Gastroesophageal sphincter (tissue), 4 donors: Measurements from ENCODE around the gene NPFFR1. TPM values are rescaled to one million over a fixed set of nuclear protein-coding genes. Genes with fewer than 3 reads are reported as not detected.
"Not testable (repeated sequence)": the region's sequence is repeated elsewhere in the genome, so short reads cannot be mapped to it uniquely, and the experiment has no call there.

Experiments used
- ATAC-seq: fragments of 150-250 bp; one replicate; pipeline ENCODE4 v1.9.1; 2016; ENCODE audit warnings: mild to moderate bottlenecking, moderate library complexity
- H3K27ac ChIP-seq, 4 donors: fragments of 200-600 bp; sonication (generic) in 3 of 4; 1 replicate in 3 of 4; 2 replicates in 1 of 4; pipeline ENCODE4 v1.5.1; 2016 to 2019
- H3K27me3 ChIP-seq: fragments of 200-600 bp; sonication (generic); one replicate; pipeline ENCODE4 v1.5.1; 2019
- H3K36me3 ChIP-seq, 2 donors: fragments of 200-600 bp; sonication (generic); one replicate each; pipeline ENCODE4 v1.5.1; 2019; ENCODE audit warnings: control low read depth in 1 of 2
- H3K4me1 ChIP-seq, 3 donors: fragments of 200-600 bp; sonication (generic); 1 replicate in 2 of 3; 2 replicates in 1 of 3; pipeline ENCODE4 v1.5.1; 2016 to 2019; ENCODE audit warnings: control low read depth in 2 of 3
- H3K4me3 ChIP-seq, 2 donors: fragments of 200-600 bp; sonication (generic); one replicate each; pipeline ENCODE4 v1.5.1; 2019; ENCODE audit warnings: mild to moderate bottlenecking in 1 of 2, moderate library complexity in 1 of 2
- H3K9me3 ChIP-seq, 3 donors: fragments of 200-600 bp; sonication (generic); one replicate each; pipeline ENCODE4 v1.5.1; 2017 to 2019; ENCODE audit warnings: control low read depth in 2 of 3
- EP300 ChIP-seq: sonication (generic); formaldehyde crosslinking; IDR thresholded peaks from one replicate; pipeline ENCODE4 v1.6.1; 2017; ENCODE audit warnings: antibody characterized with exemption, mild to moderate bottlenecking
- POLR2A ChIP-seq, 2 donors: fragments of 450-650 bp; IDR thresholded peaks; one replicate each; pipeline ENCODE4 v1.6.1; 2017; ENCODE audit warnings: antibody characterized with exemption in 2 of 2, mild to moderate bottlenecking in 2 of 2, moderate library complexity in 1 of 2
- POLR2AphosphoS5 ChIP-seq: sonication (generic); formaldehyde crosslinking; IDR thresholded peaks from one replicate; pipeline ENCODE4 v1.6.1; 2017; ENCODE audit warnings: antibody characterized with exemption
- WGBS, 2 donors: methylation state at CpG; one replicate each; pipeline ENCODE4 v1.1.5; 2018; ENCODE audit warnings: low coverage in 1 of 2; 5-methylcytosine and 5-hydroxymethylcytosine counted together
- total RNA-seq, 4 donors: library from RNA; depleted of rRNA; stranded (reverse); fragments of >200 nt; gene quantifications; one replicate each; pipeline ENCODE4 v1.1.0, GENCODE V29; 2016
- TF ChIP-seq, protein P1 (sequence below), 4 experiments: fragments of 200-600 bp in 2 of 4; fragments of 450-650 bp in 2 of 4; sonication (generic) in 1 of 4; IDR thresholded peaks; one replicate each; pipeline ENCODE4 v1.5.1; 2017 to 2019; ENCODE audit warnings: antibody characterized with exemption in 4 of 4, mild to moderate bottlenecking in 2 of 4, moderate library complexity in 2 of 4

The NPFFR1 gene
- total RNA-seq, 4 donors from 2014 or later: under 0.01 to 0.04 (median under 0.01) TPM; not detected in 1

- ATAC-seq: no peak
- H3K36me3 ChIP-seq: no peaks in the 10 kb centered on the region
- H3K4me1 ChIP-seq: peaks cover 0 to 9% (median 0%) of the 10 kb centered on the region in 3 donors
- WGBS, 2 donors: 89 to 93% methylated on average over 4 of the region's 11 CpGs
- H3K9me3 ChIP-seq: peaks cover 0 to 4% (median 0%) of the 10 kb centered on the region in 3 donors
- peaks cover 50% of the 10 kb centered on the region for H3K27me3 ChIP-seq
- H3K27ac ChIP-seq: no peak overlapping the region
- H3K4me3 ChIP-seq: no peak overlapping the region
- TF ChIP-seq POLR2A (IDR thresholded peaks at IDR 0.05) (no peak), EP300 (no peak), POLR2AphosphoS5 (no peak)
- TF ChIP-seq, protein P1, sequence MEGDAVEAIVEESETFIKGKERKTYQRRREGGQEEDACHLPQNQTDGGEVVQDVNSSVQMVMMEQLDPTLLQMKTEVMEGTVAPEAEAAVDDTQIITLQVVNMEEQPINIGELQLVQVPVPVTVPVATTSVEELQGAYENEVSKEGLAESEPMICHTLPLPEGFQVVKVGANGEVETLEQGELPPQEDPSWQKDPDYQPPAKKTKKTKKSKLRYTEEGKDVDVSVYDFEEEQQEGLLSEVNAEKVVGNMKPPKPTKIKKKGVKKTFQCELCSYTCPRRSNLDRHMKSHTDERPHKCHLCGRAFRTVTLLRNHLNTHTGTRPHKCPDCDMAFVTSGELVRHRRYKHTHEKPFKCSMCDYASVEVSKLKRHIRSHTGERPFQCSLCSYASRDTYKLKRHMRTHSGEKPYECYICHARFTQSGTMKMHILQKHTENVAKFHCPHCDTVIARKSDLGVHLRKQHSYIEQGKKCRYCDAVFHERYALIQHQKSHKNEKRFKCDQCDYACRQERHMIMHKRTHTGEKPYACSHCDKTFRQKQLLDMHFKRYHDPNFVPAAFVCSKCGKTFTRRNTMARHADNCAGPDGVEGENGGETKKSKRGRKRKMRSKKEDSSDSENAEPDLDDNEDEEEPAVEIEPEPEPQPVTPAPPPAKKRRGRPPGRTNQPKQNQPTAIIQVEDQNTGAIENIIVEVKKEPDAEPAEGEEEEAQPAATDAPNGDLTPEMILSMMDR (IDR thresholded peaks at IDR 0.05): no peak
Observed at GRCh38 chr10:70250961-70251680, 32.7 kb downstream of the NPFFR1 start.

GRCh38 chr10:70247360-70247759, 36.4 kb downstream of the NPFFR1 start:
- WGBS, 2 donors: 63 to 67% methylated on average over 5 to 6 of the region's 6 CpGs
- Histone ChIP-seq H3K4me3 (no peak overlapping the region), H3K36me3 (no peaks in the 10 kb centered on the region), H3K4me1 (no peaks in the 10 kb centered on the region), H3K9me3 (peaks cover 0 to 1% (median 0%) of the 10 kb centered on the region in 3 donors), H3K27ac (no peak overlapping the region), H3K27me3 (peaks cover 14% of the 10 kb centered on the region)
- TF ChIP-seq POLR2A (IDR thresholded peaks at IDR 0.05) (no peak), POLR2AphosphoS5 (no peak), EP300 (no peak)
- TF ChIP-seq, protein P1 (IDR thresholded peaks at IDR 0.05): no peak
- no peak for ATAC-seq

GRCh38 chr10:70241081-70241480, 42.7 kb downstream of the NPFFR1 start:
- no peaks in the 10 kb centered on the region for H3K36me3 ChIP-seq
- H3K4me1 ChIP-seq: no peaks in the 10 kb centered on the region
- no peak for ATAC-seq
- WGBS, 2 donors: 94 to 97% methylated on average over 3 of the region's 3 CpGs
- H3K9me3 ChIP-seq: no peaks in the 10 kb centered on the region
- no peak overlapping the region for H3K27ac ChIP-seq
- no peak for TF ChIP-seq POLR2A (IDR thresholded peaks at IDR 0.05)
- no peak for TF ChIP-seq EP300
- TF ChIP-seq, protein P1 (IDR thresholded peaks at IDR 0.05): no peak
- TF ChIP-seq POLR2AphosphoS5: no peak
- H3K4me3 ChIP-seq: no peak overlapping the region
- H3K27me3 ChIP-seq: no peaks in the 10 kb centered on the region

- not testable (repeated sequence) for H3K9me3 ChIP-seq, H3K4me3 ChIP-seq, H3K27me3 ChIP-seq, H3K36me3 ChIP-seq, ATAC-seq, H3K4me1 ChIP-seq, H3K27ac ChIP-seq
- no CpG with 5 or more reads among the region's 21 CpGs for WGBS, 2 donors
Observed at GRCh38 chr10:70239986-70240385, 43.8 kb downstream of the NPFFR1 start.

GRCh38 chr10:70239077-70239976, 44.5 kb downstream of the NPFFR1 start:
- H3K9me3 ChIP-seq, ATAC-seq, H3K36me3 ChIP-seq, H3K4me3 ChIP-seq, H3K4me1 ChIP-seq, H3K27ac ChIP-seq, H3K27me3 ChIP-seq: not testable (repeated sequence)
- no CpG with 5 or more reads among the region's 55 CpGs for WGBS, 2 donors

DNA sequence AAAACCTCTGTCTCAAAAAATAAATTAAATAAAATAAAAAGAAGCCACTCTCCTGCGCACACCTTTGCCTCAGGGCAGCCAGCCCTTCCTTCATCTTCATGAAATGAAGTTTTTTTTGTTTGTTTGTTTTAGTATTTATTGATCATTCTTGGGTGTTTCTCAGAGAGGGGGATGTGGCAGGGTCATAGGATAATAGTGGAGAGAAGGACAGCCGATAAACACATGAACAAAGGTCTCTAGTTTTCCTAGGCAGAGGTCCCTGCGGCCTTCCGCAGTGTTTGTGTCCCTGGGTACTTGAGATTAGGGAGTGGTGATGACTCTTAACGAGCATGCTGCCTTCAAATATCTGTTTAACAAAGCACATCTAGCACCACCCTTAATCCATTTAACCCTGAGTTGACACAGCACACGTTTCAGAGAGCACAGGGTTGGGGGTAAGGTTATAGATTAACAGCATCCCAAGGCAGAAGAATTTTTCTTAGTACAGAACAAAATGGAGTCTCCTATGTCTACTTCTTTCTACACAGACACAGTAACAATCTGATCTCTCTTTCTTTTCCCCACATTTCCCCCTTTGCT, 45.8 kb downstream of the NPFFR1 start:
- not testable (repeated sequence) for ATAC-seq
- 85 to 88% methylated on average over 4 to 6 of the region's 6 CpGs for WGBS, 2 donors

More for the DNA sequence above, 45.8 kb downstream of the NPFFR1 start:
- not testable (repeated sequence) for H3K27me3 ChIP-seq, H3K27ac ChIP-seq, H3K36me3 ChIP-seq, H3K4me1 ChIP-seq, H3K4me3 ChIP-seq, H3K9me3 ChIP-seq
